Tibial nerve (tissue), 4 donors: ENCODE results near the gene CA10. TPM values are rescaled to one million over a fixed set of nuclear protein-coding genes. Genes with fewer than 3 reads are reported as not detected.

Source experiments
- DNase-seq, 2 donors: peaks; one replicate each; pipeline ENCODE4 v3.0.0-alpha.2; 2019; ENCODE audit warnings: low spot score in 2 of 2
- H3K27ac ChIP-seq, 4 donors: fragments of 200-600 bp; sonication (generic) in 3 of 4; one replicate each; pipeline ENCODE4 v1.5.1; 2017 to 2019; ENCODE audit warnings: mild to moderate bottlenecking in 1 of 4
- H3K27me3 ChIP-seq, 2 donors: fragments of 200-600 bp; sonication (generic) in 1 of 2; one replicate each; pipeline versions ENCODE4 v1.5.1 to v1.6.0; 2017 to 2019
- H3K36me3 ChIP-seq, 3 donors: fragments of 200-600 bp; sonication (generic); one replicate each; pipeline ENCODE4 v1.5.1; 2018 to 2019
- H3K4me1 ChIP-seq, 4 donors: fragments of 200-600 bp; sonication (generic) in 3 of 4; one replicate each; pipeline ENCODE4 v1.5.1; 2017 to 2019
- H3K4me3 ChIP-seq, 4 donors: fragments of 200-600 bp; sonication (generic) in 3 of 4; one replicate each; pipeline ENCODE4 v1.5.1; 2017 to 2019; ENCODE audit warnings: mild to moderate bottlenecking in 1 of 4, moderate library complexity in 1 of 4
- H3K9me3 ChIP-seq, 4 donors: fragments of 200-600 bp; sonication (generic) in 3 of 4; one replicate each; pipeline ENCODE4 v1.5.1; 2017 to 2019
- EP300 ChIP-seq, 2 donors: sonication (generic); formaldehyde crosslinking; IDR thresholded peaks; one replicate each; pipeline ENCODE4 v1.6.1; 2017; ENCODE audit warnings: antibody characterized with exemption in 2 of 2, mild to moderate bottlenecking in 1 of 2
- POLR2A ChIP-seq, 2 donors: fragments of 450-650 bp; IDR thresholded peaks; one replicate each; pipeline ENCODE4 v1.6.1; 2017; ENCODE audit warnings: antibody characterized with exemption in 2 of 2, mild to moderate bottlenecking in 2 of 2, moderate library complexity in 2 of 2
- WGBS, 2 donors: methylation state at CpG; one replicate each; pipeline ENCODE4 v1.1.5; 2018; 5-methylcytosine and 5-hydroxymethylcytosine counted together
- total RNA-seq, 4 donors: library from RNA; depleted of rRNA; stranded (reverse); fragments of >200 nt; gene quantifications; one replicate each; pipeline ENCODE4 v1.1.0, GENCODE V29; 2016
- TF ChIP-seq, protein P1 (sequence below), 5 experiments: fragments of 200-600 bp in 3 of 5; fragments of 450-650 bp in 2 of 5; sonication (generic) in 3 of 5; IDR thresholded peaks; one replicate each; pipeline ENCODE4 v1.5.1; 2016 to 2019; ENCODE audit warnings: antibody characterized with exemption in 5 of 5, mild to moderate bottlenecking in 3 of 5, moderate library complexity in 2 of 5

Gene CA10
- total RNA-seq, 4 donors from 2014 or later = not detected

DNA sequence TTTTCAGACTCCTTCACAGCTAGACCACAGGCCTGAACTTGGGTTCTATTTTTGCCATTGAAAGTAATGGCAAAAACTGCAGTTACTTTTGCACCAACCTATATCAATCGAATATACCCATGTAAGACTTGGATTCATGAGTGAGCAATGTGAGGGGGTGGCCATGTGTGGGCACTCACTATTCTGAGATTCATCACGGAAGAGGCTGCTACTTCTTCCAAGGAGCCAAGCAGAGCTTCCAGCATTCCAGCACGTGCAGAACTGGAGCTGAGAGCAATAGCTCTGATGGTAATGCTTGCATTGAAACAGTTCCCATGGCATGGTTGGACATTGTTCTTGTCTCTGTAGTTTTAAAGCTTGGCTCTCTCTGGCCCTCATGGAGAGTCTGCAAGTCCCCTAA, 327.6 kb downstream of the CA10 start:
- H3K4me3 ChIP-seq = no peak overlapping the region
- WGBS, 2 donors = 57 to 73% methylated on average over 3 of the region's 3 CpGs
- H3K9me3 ChIP-seq = no peaks in the 10 kb centered on the region
- no peak overlapping the region for H3K27ac ChIP-seq
- H3K36me3 ChIP-seq = no peaks in the 10 kb centered on the region
- DNase-seq = no peak
- no peaks in the 10 kb centered on the region for H3K4me1 ChIP-seq
- H3K27me3 ChIP-seq = no peaks in the 10 kb centered on the region
- no peak for TF ChIP-seq EP300 (IDR thresholded peaks at IDR 0.05)
- TF ChIP-seq, protein P1, sequence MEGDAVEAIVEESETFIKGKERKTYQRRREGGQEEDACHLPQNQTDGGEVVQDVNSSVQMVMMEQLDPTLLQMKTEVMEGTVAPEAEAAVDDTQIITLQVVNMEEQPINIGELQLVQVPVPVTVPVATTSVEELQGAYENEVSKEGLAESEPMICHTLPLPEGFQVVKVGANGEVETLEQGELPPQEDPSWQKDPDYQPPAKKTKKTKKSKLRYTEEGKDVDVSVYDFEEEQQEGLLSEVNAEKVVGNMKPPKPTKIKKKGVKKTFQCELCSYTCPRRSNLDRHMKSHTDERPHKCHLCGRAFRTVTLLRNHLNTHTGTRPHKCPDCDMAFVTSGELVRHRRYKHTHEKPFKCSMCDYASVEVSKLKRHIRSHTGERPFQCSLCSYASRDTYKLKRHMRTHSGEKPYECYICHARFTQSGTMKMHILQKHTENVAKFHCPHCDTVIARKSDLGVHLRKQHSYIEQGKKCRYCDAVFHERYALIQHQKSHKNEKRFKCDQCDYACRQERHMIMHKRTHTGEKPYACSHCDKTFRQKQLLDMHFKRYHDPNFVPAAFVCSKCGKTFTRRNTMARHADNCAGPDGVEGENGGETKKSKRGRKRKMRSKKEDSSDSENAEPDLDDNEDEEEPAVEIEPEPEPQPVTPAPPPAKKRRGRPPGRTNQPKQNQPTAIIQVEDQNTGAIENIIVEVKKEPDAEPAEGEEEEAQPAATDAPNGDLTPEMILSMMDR (IDR thresholded peaks at IDR 0.05) = no peak
- no peak for TF ChIP-seq POLR2A (IDR thresholded peaks at IDR 0.05)

DNA sequence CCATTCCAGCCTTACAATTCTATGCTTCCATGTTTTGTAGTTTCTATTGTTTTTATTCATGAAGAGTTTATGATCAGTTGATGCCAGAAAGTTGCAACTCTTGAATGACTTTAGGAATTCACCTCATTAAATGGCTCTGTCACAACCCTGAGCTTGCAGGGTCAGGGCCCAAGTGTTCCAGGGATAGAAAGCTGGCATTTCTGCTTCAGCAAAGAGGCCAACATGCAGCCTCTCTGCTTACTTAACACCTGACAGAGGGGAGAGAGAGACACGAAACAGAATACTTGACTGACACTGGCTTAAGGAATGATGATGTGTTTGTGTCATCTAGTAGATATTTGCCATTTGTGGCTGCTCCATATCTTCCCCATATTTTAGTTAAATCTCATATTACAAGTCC, 328.1 kb downstream of the CA10 start:
- no peaks in the 10 kb centered on the region for H3K27me3 ChIP-seq
- H3K9me3 ChIP-seq = no peaks in the 10 kb centered on the region
- no peak for DNase-seq
- no peak for TF ChIP-seq POLR2A (IDR thresholded peaks at IDR 0.05)
- no peak for TF ChIP-seq EP300 (IDR thresholded peaks at IDR 0.05)
- TF ChIP-seq, protein P1 (IDR thresholded peaks at IDR 0.05) = no peak
- no peak overlapping the region for H3K4me3 ChIP-seq
- H3K36me3 ChIP-seq = no peaks in the 10 kb centered on the region
- no peaks in the 10 kb centered on the region for H3K4me1 ChIP-seq
- no peak overlapping the region for H3K27ac ChIP-seq
- WGBS, 2 donors = 54 to 63% methylated on average over 1 of the region's 1 CpG

DNA sequence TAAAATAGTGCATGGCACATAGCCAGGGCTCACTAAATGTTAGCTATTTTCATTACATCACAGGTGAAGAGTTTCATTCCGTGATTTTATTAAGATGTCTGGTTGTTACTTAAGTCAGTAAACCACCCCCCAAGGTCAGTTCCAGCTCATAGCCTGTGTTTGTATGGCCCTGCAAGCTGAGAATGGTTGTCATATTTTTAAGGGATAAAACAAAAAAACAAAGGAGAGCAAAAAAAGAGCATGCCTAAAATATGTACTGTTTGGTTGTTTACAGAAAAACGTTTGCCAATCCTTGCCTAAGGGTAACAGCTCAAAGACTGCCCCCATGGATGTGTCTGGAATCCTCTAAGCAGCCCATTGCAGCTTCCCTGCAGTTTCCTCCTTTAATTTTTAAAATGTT, 329.6 kb downstream of the CA10 start:
- TF ChIP-seq EP300 (IDR thresholded peaks at IDR 0.05) (no peak), POLR2A (IDR thresholded peaks at IDR 0.05) (no peak)
- Histone ChIP-seq H3K4me1 (no peaks in the 10 kb centered on the region), H3K27ac (no peak overlapping the region), H3K27me3 (no peaks in the 10 kb centered on the region), H3K4me3 (no peak overlapping the region), H3K9me3 (no peaks in the 10 kb centered on the region), H3K36me3 (no peaks in the 10 kb centered on the region)
- DNase-seq = no peak
- 19 to 24% methylated on average over 2 of the region's 2 CpGs for WGBS, 2 donors

DNA sequence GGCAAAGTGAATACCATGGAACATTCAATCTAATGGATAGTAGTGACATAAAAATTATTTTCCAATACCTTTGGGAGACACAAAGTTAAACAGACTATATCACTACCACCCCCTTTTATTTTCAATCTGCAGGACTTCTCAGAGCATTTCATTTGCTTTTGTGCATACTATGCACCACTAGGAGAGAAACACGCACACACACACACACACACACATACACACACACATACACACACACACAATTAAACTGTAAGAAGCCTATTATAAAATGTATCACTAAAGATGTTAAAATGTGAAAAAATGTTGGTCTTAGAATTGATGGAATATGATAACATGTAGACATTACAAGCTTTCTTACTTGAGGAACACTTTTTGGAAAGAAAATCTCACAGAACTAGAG, 331.4 kb downstream of the CA10 start:
- WGBS, 2 donors = 91 to 93% methylated on average over 1 of the region's 1 CpG
- no peaks in the 10 kb centered on the region for H3K27me3 ChIP-seq
- DNase-seq = no peak
- H3K36me3 ChIP-seq = no peaks in the 10 kb centered on the region
- H3K9me3 ChIP-seq = no peaks in the 10 kb centered on the region
- no peak overlapping the region for H3K27ac ChIP-seq
- no peak for TF ChIP-seq POLR2A (IDR thresholded peaks at IDR 0.05)
- H3K4me1 ChIP-seq = no peaks in the 10 kb centered on the region
- H3K4me3 ChIP-seq = no peak overlapping the region

DNA sequence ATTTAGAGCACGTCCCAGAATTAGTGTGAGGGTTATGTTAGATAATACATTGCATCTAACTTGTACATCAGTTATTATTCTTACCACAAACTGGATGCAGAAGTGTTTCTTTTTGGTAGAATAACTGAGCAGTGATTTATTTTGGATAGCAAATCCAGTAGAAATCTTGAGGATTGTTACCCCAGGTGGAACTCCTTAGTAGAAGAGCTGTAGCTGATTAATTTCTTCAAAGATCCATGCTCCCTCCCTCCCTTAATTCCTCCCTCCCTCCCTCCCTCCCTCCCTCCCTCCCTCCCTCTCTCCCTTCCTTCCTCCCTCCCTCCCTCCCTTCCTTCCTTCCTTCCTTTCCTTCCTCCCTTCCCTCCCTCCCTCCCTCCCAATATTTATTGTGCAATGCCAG, 337.7 kb downstream of the CA10 start:
- no peak for DNase-seq
- Histone ChIP-seq H3K4me3 (no peak overlapping the region), H3K27me3 (no peaks in the 10 kb centered on the region), H3K36me3 (no peaks in the 10 kb centered on the region), H3K27ac (no peak overlapping the region), H3K9me3 (no peaks in the 10 kb centered on the region), H3K4me1 (no peaks in the 10 kb centered on the region)
- TF ChIP-seq EP300 (IDR thresholded peaks at IDR 0.05) (no peak), POLR2A (IDR thresholded peaks at IDR 0.05) (no peak)
- TF ChIP-seq, protein P1 (IDR thresholded peaks at IDR 0.05) = no peak
- WGBS, 2 donors = 78 to 79% methylated on average over 1 of the region's 1 CpG

DNA sequence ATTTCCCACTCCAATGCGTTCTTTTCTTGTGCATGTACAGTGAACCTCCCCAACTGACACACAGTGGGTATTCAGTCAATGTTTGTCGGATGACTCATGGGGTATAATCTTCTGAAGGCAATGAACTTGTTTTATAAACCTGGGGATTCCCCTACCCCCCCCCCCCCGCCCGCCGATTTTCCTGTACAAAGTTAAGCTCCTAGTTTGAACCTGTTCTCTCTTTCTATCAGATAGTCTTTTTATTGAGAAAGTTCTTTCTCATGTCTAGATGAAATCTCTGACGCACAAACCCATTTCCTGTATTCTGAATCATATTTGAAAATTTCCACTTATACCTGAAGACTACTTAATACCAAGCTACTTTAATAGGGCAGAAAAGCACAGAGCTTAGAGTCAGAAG, 338.3 kb downstream of the CA10 start:
- 86 to 93% methylated on average over 5 to 6 of the region's 6 CpGs for WGBS, 2 donors
- H3K36me3 ChIP-seq = no peaks in the 10 kb centered on the region
- no peak overlapping the region for H3K4me3 ChIP-seq
- no peak for TF ChIP-seq EP300 (IDR thresholded peaks at IDR 0.05)
- TF ChIP-seq POLR2A (IDR thresholded peaks at IDR 0.05) = no peak
- TF ChIP-seq, protein P1 (IDR thresholded peaks at IDR 0.05) = no peak
- no peak overlapping the region for H3K27ac ChIP-seq
- H3K4me1 ChIP-seq = no peaks in the 10 kb centered on the region
- no peaks in the 10 kb centered on the region for H3K9me3 ChIP-seq
- no peaks in the 10 kb centered on the region for H3K27me3 ChIP-seq
- DNase-seq = no peak
